Upper lobe of left lung (tissue), 4 donors: ENCODE results near the gene MBLAC2.

Source experiments
- CTCF ChIP-seq, 6 experiments: fragments of 450-650 bp in 4 of 6; fragments of 200-600 bp in 2 of 6; sonication (generic) in 2 of 6; IDR thresholded peaks; one replicate each; pipeline ENCODE4 v1.5.1; 2016 to 2019; ENCODE audit warnings: antibody characterized with exemption in 6 of 6
- EP300 ChIP-seq, 4 donors: sonication (generic); formaldehyde crosslinking; IDR thresholded peaks; one replicate each; pipeline ENCODE4 v1.5.1; 2017; ENCODE audit warnings: antibody characterized with exemption in 4 of 4, control low read depth in 2 of 4
- POLR2A ChIP-seq, 4 donors: fragments of 450-650 bp; IDR thresholded peaks; one replicate each; pipeline ENCODE4 v1.5.1; 2016 to 2017; ENCODE audit warnings: antibody characterized with exemption in 4 of 4, mild to moderate bottlenecking in 2 of 4
- POLR2AphosphoS5 ChIP-seq, 2 donors: sonication (generic); formaldehyde crosslinking; IDR thresholded peaks; one replicate each; pipeline ENCODE4 v1.5.1; 2017; ENCODE audit warnings: antibody characterized with exemption in 2 of 2

GRCh38 chr5:90518661-90519060 lies 44.1 kb upstream of the MBLAC2 start:
- TF ChIP-seq CTCF (IDR thresholded peaks at IDR 0.05) (no peak), POLR2A (IDR thresholded peaks at IDR 0.05) (no peak), POLR2AphosphoS5 (IDR thresholded peaks at IDR 0.05) (no peak), EP300 (IDR thresholded peaks at IDR 0.05) (no peak)
